Erythroblast (primary cell): ENCODE results near the gene AFF3.

Experiments
- DNase-seq, 2 experiments: peaks; one replicate each; lab custom pipeline; 2025; lab: John Stamatoyannopoulos, UW
- GATA1 ChIP-seq: IDR thresholded peaks from 2 replicates; pipeline ENCODE4 v1.6.1; 2011; ENCODE audit warnings: low read depth, mild to moderate bottlenecking, control low read depth, low read length, moderate library complexity
- POLR2A ChIP-seq: IDR thresholded peaks from 2 replicates; pipeline ENCODE4 v1.6.1; 2011; ENCODE audit warnings: mild to moderate bottlenecking, low read length

Gene AFF3

GRCh38 chr2:99861376-99861760 is 281.0 kb downstream of the AFF3 start:
- no peak for TF ChIP-seq GATA1
- DNase-seq = no peak

- no peak for DNase-seq
- no peak for TF ChIP-seq POLR2A
- TF ChIP-seq GATA1 = no peak
Observed at GRCh38 chr2:99860720-99861375, 281.5 kb downstream of the AFF3 start.

GRCh38 chr2:99858951-99859596 is 283.3 kb downstream of the AFF3 start:
- TF ChIP-seq GATA1 (no peak), POLR2A (no peak)

GRCh38 chr2:99857867-99858444 is 284.4 kb downstream of the AFF3 start:
- no peak for DNase-seq
- TF ChIP-seq GATA1 = no peak

More at GRCh38 chr2:99858951-99859596, 283.3 kb downstream of the AFF3 start:
- DNase-seq = no peak

GRCh38 chr2:99857372-99857771 is 285.0 kb downstream of the AFF3 start:
- no peak for TF ChIP-seq POLR2A
- no peak for TF ChIP-seq GATA1
- DNase-seq = no peak

- DNase-seq = no peak
- TF ChIP-seq POLR2A = no peak
- TF ChIP-seq GATA1 = no peak
Observed at GRCh38 chr2:99856119-99856518, 286.3 kb downstream of the AFF3 start.

GRCh38 chr2:99854236-99854852 is 288.0 kb downstream of the AFF3 start:
- no peak for DNase-seq
- TF ChIP-seq GATA1 = no peak
- TF ChIP-seq POLR2A = no peak

GRCh38 chr2:99852956-99853355 is 289.4 kb downstream of the AFF3 start:
- TF ChIP-seq GATA1 (no peak), POLR2A (no peak)
- no peak for DNase-seq

GRCh38 chr2:99852376-99852934 is 289.9 kb downstream of the AFF3 start:
- no peak for TF ChIP-seq POLR2A
- TF ChIP-seq GATA1 = no peak
- no peak for DNase-seq

GRCh38 chr2:99851811-99852210 is 290.6 kb downstream of the AFF3 start:
- no peak for TF ChIP-seq GATA1
- TF ChIP-seq POLR2A = no peak
- no peak for DNase-seq

GRCh38 chr2:99851089-99851488 is 291.3 kb downstream of the AFF3 start:
- TF ChIP-seq GATA1 (no peak), POLR2A (no peak)
- no peak for DNase-seq

GRCh38 chr2:99850084-99850710 is 292.2 kb downstream of the AFF3 start:
- TF ChIP-seq GATA1 (no peak), POLR2A (no peak)
- no peak for DNase-seq

- TF ChIP-seq GATA1 = no peak
- no peak for TF ChIP-seq POLR2A
- DNase-seq = no peak
Observed at GRCh38 chr2:99846462-99847107, 295.8 kb downstream of the AFF3 start.

GRCh38 chr2:99845296-99845695 is 297.1 kb downstream of the AFF3 start:
- no peak for DNase-seq
- TF ChIP-seq POLR2A = no peak
- TF ChIP-seq GATA1 = no peak

GRCh38 chr2:99842451-99842850 is 299.9 kb downstream of the AFF3 start:
- TF ChIP-seq POLR2A (no peak), GATA1 (no peak)

More at GRCh38 chr2:99842451-99842850, 299.9 kb downstream of the AFF3 start:
- no peak for DNase-seq
